Ammon's horn (tissue), 1 donor: ENCODE results near the gene LRCOL1.

Experiments
- DNase-seq: peaks from one replicate; pipeline ENCODE4 v3.0.0-alpha.2; 2016; ENCODE audit warnings: low spot score

The LRCOL1 gene

DNA sequence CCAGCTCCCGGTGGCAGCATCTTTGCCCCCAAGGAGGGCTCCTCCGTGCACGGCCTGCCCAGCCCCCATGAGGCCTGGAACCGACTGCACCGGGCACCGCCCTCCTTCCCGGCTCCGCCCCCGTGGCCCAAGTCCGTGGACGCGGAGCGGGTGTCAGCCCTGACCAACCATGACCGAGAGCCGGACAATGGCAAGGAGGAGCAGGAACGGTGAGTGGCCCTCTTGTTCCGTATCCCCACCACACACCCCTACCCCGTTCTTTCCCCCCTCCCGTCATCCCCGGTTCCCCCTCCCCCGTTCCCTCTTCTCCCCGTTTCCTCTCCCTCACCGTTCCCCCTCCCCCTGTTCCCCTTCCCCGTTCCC is 28.3 kb downstream of the LRCOL1 start:
- DNase-seq = no peak

DNA sequence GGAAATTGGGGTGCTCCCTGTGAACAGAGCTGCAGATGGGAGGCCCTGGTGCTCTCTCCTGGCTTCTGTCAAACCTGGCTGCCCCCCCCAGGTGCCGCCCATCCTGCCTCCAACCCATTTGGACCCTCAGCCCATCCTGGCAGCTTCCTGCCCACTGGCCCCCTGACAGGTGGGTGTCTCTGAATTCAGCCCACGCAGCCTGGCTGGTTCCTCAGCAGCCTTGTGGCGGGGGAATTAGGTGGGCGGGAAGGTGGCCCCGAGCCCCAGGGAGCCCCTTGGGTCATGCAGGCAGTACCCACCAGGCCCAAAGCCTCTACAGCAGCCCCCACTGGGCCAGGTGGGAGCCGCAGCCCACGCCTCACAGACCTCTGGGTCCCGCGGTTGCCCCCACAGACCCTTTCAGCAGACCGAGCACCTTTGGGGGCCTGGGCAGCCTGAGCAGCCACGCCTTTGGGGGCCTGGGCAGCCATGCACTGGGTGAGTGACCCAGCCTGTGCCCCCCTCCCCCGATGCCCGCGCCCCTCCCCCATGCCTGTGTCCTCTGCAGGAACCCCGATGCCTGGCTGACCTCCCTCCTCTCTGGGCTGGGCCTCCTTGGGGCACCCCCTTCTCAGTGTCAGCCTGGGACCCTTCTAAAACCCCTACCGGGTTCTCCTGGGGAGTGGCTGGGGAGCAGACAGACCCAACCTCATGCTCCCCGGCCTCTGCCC is 28.9 kb downstream of the LRCOL1 start:
- no peak for DNase-seq

DNA sequence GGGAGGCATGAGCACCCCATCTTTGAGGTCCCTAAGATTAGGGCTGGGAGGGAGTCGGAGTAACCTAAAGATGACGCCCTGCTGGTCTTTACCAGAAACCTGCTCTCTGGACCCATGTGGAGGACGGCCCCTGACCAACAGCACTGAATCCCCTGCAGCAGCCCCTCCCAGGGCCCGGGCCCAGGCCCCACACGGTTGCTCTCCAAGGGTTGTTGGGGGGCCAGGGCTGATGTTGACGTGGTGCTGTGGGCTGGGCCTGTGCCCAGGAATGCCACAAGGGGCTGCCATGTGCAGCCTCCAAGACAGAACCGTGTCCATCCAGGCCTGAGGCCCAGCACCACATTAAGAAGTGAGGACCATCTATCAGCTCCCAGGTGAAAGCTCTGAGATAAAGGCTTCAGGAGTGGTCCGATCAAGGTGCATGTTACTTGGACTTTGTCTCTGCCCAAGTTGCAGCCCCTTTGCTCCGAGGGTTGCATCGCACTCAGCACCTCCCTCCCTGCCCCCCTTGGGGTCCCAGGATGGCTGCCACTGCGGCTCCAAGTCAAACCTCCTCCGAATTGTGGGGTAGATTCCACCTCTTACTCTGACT is 29.6 kb downstream of the LRCOL1 start:
- no peak for DNase-seq

DNA sequence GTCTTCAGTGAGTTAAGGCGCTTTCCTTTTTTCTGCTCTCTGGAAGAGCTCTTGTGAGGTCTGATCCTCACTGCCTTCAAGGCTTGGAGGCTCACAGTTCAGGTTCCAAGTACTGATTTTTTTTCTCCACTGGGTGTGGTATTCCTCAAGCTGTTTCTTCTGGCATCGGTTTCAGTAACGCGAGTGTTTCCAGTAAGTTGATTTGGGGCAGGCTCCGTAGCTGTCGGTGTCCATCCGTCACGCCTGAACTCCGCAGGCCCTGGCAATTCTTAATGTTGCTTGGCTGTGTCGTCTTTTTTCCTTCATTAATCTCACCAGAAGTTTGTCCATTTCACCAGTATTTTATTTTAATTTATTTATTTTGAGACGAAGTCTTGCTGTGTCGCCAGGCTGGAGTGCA is 30.6 kb downstream of the LRCOL1 start:
- no peak for DNase-seq

DNA sequence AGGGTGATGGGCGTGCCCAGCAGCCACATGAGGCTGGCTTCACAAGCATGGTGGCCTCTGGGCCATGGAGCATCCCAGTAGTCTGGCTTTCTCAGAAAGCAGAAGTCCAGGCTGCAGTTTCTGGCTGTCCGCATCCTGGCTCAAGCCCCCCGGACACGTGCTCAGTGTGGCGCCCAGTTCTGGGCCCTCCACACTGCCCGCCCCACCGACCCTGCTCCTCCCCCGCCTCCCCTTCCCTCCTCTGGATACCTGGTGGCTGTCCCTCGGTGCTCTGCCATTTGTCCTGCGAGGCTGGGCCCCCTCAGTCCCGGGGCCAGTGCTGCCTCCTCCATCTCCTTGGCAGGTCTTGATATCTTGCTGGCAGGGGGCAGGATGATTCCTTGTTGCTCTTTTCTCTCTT is 31.6 kb downstream of the LRCOL1 start:
- no peak for DNase-seq

DNA sequence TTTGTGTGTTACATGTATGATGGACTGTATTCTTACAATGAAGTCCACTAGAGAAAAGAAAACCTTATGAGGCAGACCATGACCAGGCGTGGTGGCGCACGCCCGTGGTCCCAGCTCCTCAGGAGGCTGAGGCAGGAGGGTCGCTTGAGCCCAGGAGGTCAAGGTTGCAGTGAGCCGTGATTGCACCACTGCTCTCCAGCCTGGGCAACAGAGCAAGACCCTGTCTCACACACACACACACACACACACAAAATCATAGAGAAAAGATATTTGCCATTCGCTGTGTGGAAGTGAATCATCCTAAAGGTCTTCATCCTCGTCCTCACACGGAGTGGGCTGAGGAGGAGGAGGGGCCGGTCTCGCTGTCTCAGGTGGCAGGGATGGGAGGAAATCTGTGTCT is 32.3 kb downstream of the LRCOL1 start:
- DNase-seq = no peak

DNA sequence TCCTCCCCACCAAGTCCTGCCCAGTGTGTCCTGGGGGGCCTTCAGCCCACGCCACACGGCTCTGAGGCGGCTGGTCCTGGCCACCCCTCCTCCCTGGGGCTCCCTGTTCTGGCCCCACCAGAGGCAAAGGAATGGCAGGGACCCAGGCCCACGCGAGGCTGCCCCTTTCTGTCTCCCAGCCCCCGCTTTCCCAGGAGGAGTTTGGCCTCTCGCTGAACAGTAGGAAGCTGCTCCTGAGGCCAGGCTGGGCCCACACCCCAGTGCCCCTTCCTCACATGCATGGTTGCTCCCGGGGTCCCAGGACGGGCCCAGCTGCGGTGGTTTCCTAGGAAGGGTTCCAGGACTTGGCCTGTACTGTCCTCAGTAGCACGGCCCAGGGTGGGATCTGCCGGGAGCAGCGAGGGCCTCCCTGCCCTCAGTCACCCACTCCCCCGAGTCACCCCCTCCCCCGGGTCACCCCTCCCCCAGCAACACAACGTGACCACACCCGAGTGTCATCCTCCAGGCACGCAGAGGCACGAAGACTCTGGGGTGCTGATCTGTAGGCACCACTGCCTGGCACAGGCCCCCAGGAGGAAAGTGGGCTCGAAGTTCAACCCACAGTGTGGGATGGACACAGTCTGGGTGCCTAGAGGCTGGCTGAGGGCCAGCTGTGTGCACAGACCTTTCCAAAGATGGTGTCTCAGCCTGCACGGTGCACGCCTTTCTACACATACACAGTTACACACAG is 33.0 kb downstream of the LRCOL1 start:
- no peak for DNase-seq

DNA sequence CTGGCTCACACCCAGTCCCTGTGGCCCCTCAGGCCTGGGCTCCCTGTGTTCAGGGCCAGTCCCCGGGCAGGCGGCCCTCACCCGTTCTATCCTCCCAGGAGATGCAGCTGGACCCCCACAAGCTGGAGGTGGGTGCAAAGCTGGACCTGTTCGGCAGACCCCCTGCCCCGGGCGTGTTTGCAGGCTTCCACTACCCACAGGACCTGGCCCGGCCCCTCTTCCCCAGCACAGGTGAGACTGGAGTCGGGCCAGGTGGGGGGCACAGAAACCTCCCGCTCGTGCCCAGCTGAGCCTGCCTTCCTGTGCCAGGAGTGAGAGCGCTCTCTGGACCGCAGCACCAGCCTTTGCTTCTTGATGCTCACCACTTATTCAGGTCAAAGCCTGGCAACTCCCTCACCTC is 33.7 kb downstream of the LRCOL1 start:
- DNase-seq = no peak

DNA sequence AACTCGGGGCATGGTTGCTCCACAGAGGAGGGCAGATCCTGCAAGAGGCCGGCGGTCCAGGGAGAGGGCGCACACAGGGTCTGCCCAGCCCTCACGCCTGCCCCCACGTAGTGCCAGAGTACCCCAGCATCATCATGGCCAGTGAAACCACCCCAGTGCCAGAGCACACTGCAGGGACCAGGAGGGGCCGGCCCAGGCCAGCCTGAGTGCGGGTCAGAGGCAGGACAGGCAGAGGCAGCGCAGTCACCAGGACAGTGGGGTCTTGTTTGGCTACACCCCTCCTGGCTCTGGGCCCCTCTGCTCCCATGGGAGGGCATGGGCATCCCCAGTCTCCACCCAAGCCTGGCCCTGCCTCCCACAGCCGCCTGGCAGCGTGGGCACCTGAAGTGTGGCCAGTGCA is 34.7 kb downstream of the LRCOL1 start:
- DNase-seq = no peak

DNA sequence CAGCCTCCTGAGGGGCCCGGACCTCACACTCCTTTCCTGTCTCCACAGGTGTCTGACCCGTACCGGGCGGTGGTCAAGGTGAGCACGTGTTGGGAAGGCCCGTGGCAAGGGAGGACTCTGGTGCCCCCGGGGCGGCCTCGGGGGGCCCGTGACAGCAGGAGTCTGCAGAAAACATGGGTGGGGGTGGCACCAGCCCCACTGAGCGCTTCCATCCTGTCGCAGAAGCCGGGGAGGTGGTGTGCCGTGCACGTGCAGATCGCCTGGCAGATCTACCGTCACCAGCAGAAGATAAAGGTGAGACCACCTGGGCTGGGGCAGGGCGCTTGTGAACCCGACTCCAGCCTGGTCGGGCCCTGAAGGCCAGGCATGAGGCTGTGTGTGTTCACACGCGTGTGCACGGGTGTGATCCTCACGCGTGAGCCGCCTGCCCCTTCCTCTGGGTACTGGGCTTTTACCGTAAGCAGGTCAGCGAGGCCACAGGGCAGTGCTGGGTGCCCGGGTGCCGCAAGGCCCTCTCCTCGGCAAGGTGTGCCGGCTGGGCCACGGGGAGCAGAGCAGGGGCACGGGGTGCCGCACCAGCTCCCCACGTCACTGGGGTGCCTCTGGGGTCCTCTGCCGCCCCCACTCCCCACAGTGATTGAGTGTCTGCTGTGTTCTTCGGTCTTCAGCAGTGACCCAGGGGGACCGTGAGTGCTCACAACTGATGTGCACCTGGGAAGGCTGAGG is 35.9 kb downstream of the LRCOL1 start:
- no peak for DNase-seq

DNA sequence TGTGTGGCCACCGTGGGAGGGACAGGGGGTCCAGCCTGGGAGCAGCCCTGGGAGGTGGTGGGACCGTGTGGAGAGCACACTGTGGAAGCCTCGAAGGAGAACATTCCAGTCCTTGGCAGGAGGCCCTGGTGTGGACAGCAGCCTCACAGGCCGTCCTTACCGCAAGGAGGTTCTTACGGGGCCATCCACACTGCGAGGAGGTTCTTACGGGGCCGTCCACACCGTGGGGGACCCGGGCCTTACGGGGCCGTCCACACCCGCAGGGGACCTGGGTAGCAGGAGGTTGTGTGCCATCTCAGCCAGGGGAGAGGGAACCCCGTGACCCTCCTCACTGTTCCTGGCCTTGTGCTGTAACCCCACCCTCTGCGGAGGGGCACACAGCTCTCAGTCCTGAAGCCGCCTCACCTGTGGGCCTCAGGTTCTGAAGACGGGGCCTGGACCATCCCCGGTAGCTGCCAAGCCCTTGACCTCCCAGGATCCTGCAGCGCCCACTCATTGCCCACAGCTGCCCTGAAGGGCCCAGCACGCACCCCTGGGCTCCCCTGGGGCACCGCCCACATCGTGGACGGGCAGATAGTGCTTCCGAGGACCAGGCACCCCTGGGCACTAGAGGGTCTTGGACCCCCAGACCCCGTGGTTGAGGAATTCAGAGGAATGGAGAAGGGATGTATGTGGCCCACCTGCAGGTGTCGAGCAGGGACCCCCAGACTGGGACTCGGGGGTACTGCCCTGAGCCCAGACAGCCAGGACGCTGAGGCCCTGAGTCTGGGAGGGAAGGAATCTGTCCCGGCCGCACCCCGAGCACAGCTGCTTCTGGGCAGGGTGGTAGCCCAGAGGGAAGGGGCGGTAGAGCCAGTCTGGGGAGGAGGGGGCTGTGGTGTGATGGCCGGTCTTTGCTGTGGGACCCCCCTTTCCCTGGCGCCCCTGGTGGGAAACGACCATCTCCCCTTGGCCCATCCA is 37.3 kb downstream of the LRCOL1 start:
- no peak for DNase-seq

DNA sequence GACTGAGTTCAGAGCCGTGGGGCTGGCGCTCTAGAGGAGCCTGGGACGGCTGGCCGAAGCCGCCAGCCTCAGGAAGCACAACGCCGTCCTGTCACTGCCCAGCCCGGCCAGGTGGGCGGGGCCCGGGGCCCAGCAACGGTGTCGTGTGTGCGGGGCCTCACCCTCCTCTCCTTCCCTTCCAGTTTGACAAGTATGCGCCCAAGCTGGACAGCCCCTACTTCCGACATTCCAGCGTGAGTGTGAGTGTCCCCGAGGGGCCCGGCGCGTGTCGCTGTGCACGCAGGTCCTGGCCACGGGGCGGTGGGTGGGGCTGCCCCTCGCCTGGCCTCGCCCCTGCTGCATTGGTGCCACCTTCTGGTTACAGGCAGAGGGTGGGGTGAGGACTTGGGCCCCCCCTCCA is 38.3 kb downstream of the LRCOL1 start:
- no peak for DNase-seq

DNA sequence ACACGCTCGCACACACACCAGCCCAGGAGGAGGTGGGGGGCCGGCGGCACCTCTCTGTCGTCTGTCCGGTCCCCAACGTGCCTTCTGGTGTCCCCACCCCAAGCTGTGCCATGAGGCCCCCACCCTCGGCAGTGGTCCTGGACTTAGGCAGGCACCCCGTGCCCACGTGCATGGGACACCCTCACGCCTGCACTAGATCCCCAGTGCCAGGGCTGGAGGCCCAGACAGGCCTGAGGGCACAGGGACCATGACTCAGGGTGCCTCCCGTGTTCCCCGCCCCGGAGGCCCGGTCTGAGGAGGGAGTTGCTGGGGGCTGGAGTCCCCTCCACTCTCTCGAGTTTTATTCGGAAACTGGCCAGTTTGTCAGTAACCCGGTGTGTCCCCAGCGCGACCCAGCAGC is 38.8 kb downstream of the LRCOL1 start:
- DNase-seq = no peak

DNA sequence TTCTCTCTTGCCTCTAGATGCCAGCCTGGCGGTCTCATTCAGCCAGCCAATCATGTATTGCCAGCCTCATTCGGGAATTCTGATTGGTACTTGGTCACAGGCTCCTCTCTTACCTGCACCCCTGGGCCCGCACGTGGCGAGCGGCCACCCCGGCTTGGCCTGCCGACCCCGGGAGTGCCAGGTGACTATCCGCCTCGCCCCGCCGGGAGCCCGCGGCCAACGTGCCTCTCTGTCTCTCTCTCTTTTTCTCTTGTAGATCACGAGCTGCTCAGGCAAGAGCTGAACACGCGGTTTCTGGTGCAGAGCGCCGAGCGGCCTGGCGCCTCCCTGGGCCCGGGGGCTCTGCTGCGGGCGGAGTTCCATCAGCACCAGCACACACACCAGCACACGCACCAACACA is 39.3 kb downstream of the LRCOL1 start:
- DNase-seq = no peak

DNA sequence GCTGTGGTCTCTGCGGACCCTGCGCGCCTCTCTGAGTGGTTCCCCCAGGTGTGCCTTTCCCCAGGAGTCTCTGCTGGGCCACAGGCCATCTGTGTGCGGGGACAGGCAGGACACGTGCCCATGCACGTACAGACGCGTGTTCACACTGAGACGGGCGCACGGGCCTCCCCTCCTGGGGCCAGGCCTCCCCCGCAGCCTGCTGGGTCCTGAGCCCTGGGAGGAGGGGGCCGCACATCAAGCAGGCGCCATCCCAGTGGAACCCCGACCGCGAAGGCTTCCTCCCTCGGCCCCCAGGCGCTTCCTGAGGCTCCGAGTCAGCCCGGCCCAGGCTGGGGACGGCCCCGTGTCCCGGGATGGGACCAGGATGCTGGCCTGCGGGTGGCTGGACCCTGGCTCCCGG is 39.7 kb downstream of the LRCOL1 start:
- DNase-seq = no peak

DNA sequence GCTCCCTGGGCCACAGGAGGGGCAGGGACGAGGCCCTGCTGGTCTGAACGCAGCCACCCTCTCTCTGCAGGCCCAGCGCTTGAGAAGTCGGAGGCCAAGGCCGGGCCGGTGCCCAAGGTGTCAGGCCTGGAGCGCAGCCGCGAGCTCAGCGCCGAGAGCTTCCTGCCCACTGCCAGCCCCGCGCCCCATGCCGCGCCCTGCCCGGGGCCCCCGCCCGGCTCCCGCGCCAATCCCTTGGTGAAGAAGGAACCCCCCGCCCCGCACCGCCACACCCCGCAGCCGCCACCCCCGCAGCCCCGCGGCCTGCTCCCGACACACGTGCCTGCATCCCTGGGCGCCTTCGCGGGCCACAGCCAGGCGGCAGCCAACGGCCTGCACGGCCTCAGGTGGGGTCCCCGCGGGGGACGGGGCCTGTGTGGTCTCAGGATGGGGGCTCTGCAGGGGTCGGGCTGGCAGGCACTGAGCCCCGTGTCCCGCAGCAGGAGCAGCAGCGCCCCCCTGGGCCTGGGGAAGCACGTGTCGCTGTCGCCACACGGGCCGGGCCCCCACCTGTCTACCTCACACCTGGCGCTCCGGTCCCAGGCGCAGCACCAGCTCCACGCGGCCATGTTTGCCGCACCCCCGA is 40.4 kb downstream of the LRCOL1 start:
- no peak for DNase-seq

DNA sequence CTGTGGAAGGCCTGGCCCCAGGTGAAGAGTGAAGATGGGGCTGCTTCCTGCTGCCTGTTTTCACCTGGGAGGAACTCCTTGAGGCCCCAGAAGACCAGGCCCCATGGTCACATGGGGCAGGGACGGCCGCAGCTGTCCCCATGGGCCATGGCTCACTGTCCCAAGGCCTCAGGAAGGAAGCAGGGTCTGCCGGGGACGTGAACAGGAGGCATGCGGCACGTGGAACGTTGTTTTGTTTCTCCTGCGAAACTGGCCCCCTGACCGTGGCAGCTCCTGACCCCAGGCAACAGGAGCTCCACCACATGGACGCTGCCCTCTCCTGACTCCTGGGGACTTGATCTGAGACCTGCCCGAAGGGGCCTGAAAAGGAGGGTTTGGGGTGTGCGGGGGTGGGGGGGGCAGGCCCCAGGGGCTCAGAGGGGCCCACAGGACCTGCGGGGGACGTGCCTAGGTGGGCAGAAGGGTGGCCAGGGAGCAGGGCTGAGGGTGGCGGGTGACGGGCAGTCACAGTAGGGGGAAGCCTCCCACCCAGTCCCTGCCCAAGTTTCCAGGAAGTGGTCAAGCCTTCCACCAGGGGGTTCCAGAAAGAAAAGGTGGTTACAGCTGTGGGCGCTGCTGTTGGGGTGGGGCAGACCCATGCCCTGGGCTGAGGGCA is 41.4 kb downstream of the LRCOL1 start:
- no peak for DNase-seq

DNA sequence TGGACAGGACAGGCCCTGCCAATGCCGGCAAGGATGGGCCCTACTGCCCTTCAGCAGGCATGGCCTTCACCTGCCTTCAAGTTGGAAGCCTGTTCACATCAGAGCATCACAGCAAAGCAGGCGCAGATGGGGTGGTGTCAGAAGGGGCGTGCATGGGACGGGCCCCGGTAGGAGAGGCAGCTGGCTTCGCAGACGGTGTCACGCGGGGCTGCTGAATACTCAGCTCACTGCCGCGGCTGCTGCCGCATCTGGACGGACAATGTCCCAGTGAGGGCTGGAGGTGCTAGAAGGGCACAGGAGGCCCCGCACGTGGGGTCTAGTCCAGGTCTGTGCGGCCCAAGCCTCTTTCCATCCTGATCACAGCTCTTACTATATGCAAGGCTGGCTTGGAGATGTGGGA is 42.1 kb downstream of the LRCOL1 start:
- no peak for DNase-seq

DNA sequence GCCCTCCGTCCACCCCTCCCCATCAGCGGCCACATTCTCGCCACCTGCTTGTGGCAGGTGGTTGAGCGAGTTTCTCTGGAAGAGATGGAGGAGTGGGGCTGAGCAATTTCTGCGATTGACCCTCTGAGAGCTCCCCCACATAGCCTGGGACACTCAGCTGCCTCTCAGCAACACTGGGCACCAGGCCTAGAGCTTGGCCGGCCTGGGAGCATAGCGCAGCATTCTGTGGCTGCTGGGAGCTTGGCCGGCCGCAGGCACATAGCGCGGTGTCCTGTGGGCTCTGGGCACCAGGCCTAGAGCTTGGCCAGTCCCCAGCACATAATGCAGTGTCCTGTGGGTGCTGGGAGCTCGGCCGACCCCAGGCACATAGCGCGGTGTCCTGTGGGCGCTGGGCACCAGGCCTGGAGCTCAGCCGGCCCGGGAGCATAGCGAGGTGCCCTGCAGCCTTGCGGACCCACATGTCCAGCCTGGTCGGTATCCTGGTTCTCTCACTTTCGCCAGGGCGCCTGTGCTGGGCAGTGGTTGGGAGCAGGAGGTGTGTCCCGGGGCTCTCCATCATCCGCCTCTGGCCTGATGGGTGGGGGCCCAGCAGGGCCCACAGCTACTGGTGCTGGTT is 43.8 kb downstream of the LRCOL1 start:
- peak; percentile 74 for DNase-seq

DNA sequence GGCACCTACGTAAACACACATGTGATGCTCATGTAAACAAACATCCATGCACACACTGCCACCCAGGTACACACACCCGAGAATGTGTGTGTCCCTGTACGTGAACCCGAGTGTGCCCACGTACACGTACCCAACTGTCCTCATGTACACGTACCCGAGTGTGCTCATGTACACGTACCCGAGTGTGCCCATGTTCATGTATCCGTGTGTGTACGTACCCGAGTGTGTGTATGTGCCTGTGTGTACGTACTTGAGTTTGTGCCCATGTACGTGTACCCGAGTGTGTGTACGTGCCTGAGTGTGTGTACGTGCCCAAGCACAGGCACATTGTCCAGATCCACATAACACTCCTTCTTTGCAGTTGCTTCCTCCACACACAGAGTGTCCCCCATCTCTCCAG is 45.0 kb downstream of the LRCOL1 start:
- no peak for DNase-seq
